SK-N-SH (cell line): ENCODE results near the gene CCSER1. TPM values are rescaled to one million over a fixed set of nuclear protein-coding genes. Genes with fewer than 3 reads are reported as not detected.
A peak's percentile ranks its signal among the peaks of the same experiment; 100 is the strongest.

Experiments
- CTCF ChIA-PET: fragments of 300-600, 350-600 bp; formaldehyde crosslinking; extraction: SDS; loops from one replicate; lab custom pipeline; 2021; lab: Yijun Ruan, JAX
- POLR2A ChIA-PET: fragments of 350-600 bp; sonication (Branson Sonifier 250); formaldehyde crosslinking; extraction: SDS; loops from one replicate; lab custom pipeline; 2020; ENCODE audit warnings: antibody characterized with exemption, inconsistent platforms; lab: Yijun Ruan, JAX
- DNase-seq: peaks from one replicate; pipeline ENCODE4 v3.0.0; 2012
- H2AFZ ChIP-seq: fragments of 200-600 bp; sonication (generic); 2 replicates; pipeline ENCODE4 v1.8.1; 2016; ENCODE audit warnings: antibody characterized with exemption, mild to moderate bottlenecking, low read depth
- H3F3A ChIP-seq: fragments of 200-600 bp; sonication (generic); replicated peaks from 2 replicates; pipeline ENCODE3; 2016; ENCODE audit warnings: antibody characterized with exemption, mild to moderate bottlenecking; ENCODE audit not compliant: insufficient read depth
- H3K27ac ChIP-seq, 2 experiments: fragments of 200-500 bp in 1 of 2; fragments of 200-600 bp in 1 of 2; sonication (Bioruptor generic) in 1 of 2; sonication (generic), shearing (Covaris generic) in 1 of 2; 2 replicates each; pipeline versions ENCODE4 v1.5.1 to v1.6.1; 2014 to 2016; ENCODE audit warnings: low read depth in 2 of 2, inconsistent platforms in 1 of 2, low read length in 1 of 2, mild to moderate bottlenecking in 1 of 2, mixed read lengths in 1 of 2
- H3K27me3 ChIP-seq: fragments of 200-600 bp; sonication (generic), shearing (Covaris generic); 2 replicates; pipeline ENCODE4 v1.6.1; 2016; ENCODE audit warnings: mixed run types; ENCODE audit not compliant: insufficient read depth
- H3K36me3 ChIP-seq, 2 experiments: fragments of 200-500 bp in 1 of 2; fragments of 200-600 bp in 1 of 2; sonication (Bioruptor generic) in 1 of 2; sonication (generic) in 1 of 2; replicated peaks in 1 of 2; 2 replicates each; pipeline versions ENCODE3 to v1.5.1; 2014 to 2016; ENCODE audit warnings: low read length in 1 of 2, mild to moderate bottlenecking in 1 of 2; ENCODE audit not compliant: insufficient read depth in 2 of 2, control insufficient read depth in 1 of 2
- H3K4me1 ChIP-seq, 2 experiments: fragments of 200-500 bp in 1 of 2; fragments of 200-600 bp in 1 of 2; sonication (Bioruptor generic) in 1 of 2; sonication (generic), shearing (Covaris generic) in 1 of 2; 2 replicates each; pipeline versions ENCODE4 v1.5.1 to v1.6.1; 2014 to 2016; ENCODE audit warnings: low read depth in 1 of 2, low read length in 1 of 2, mixed run types in 1 of 2; ENCODE audit not compliant: insufficient read depth in 2 of 2, control insufficient read depth in 1 of 2
- H3K4me2 ChIP-seq: fragments of 200-600 bp; sonication (generic), shearing (Covaris generic); 2 replicates; pipeline ENCODE4 v1.6.1; 2017; ENCODE audit warnings: mixed run types
- H3K4me3 ChIP-seq, 2 experiments: fragments of 200-500 bp in 1 of 2; fragments of 200-600 bp in 1 of 2; sonication (Bioruptor generic) in 1 of 2; sonication (generic), shearing (Covaris generic) in 1 of 2; 2 replicates each; pipeline versions ENCODE4 v1.5.1 to v1.8.1; 2014 to 2016; ENCODE audit warnings: low read depth in 2 of 2, inconsistent platforms in 1 of 2, low read length in 1 of 2, mild to moderate bottlenecking in 1 of 2, mixed read lengths in 1 of 2, moderate library complexity in 1 of 2
- H3K79me2 ChIP-seq: fragments of 200-600 bp; sonication (generic); 2 replicates; pipeline ENCODE4 v1.8.1; 2017; ENCODE audit warnings: mild to moderate bottlenecking; ENCODE audit not compliant: insufficient read depth
- H3K9ac ChIP-seq: fragments of 200-600 bp; sonication (generic); 2 replicates; pipeline ENCODE4 v1.6.1; 2017; ENCODE audit warnings: mixed run types
- H3K9me2 ChIP-seq: fragments of 200-600 bp; sonication (generic); 2 replicates; pipeline ENCODE4 v1.6.1; 2017; ENCODE audit warnings: mixed run types
- H3K9me3 ChIP-seq: fragments of 200-600 bp; sonication (generic); 2 replicates; pipeline ENCODE4 v1.6.1; 2017; ENCODE audit warnings: mixed run types, mild to moderate bottlenecking, moderate library complexity
- H4K20me1 ChIP-seq: fragments of 200-600 bp; sonication (generic); 2 replicates; pipeline ENCODE4 v1.6.1; 2017; ENCODE audit warnings: mild to moderate bottlenecking, mixed run types; ENCODE audit not compliant: insufficient read depth
- CHD2 ChIP-seq: fragments of 150-350 bp; IDR thresholded peaks from 2 replicates; pipeline ENCODE4 v1.6.1; 2018; ENCODE audit warnings: low read length; ENCODE audit not compliant: partially characterized antibody
- EP300 ChIP-seq, 2 experiments: IDR thresholded peaks; 2 replicates each; pipeline versions ENCODE4 v1.4.0 to v1.6.1; 2012; ENCODE audit warnings: borderline replicate concordance in 1 of 2, low read depth in 1 of 2, low read length in 1 of 2
- EZH2phosphoT487 ChIP-seq: fragments of 200-600 bp; sonication (generic); IDR thresholded peaks from 2 replicates; pipeline ENCODE4 v1.6.1; 2017; ENCODE audit warnings: low read depth, mixed run types, mild to moderate bottlenecking, antibody characterized with exemption, moderate library complexity, borderline replicate concordance
- FOSL2 ChIP-seq: IDR thresholded peaks from 2 replicates; pipeline ENCODE4 v1.4.0; 2012; ENCODE audit warnings: low read depth, mild to moderate bottlenecking, moderate library complexity, borderline replicate concordance
- FOXM1 ChIP-seq: IDR thresholded peaks from 2 replicates; pipeline ENCODE4 v1.4.0; 2012; ENCODE audit warnings: low read depth, mild to moderate bottlenecking
- GATA2 ChIP-seq: sonication (generic); formaldehyde crosslinking; IDR thresholded peaks from 2 replicates; pipeline ENCODE4 v1.5.0; 2020; ENCODE audit warnings: mild to moderate bottlenecking, missing genetic modification reagents
- IRF3 ChIP-seq: fragments of 150-350 bp; IDR thresholded peaks from 2 replicates; pipeline ENCODE4 v1.6.1; 2016; ENCODE audit warnings: mild to moderate bottlenecking, low read depth, low read length
- JUND ChIP-seq: IDR thresholded peaks from 2 replicates; pipeline ENCODE4 v1.4.0; 2012
- MEF2A ChIP-seq: IDR thresholded peaks from 2 replicates; pipeline ENCODE4 v1.4.0; 2012; ENCODE audit warnings: low read depth, borderline replicate concordance
- NFIC ChIP-seq: IDR thresholded peaks from 2 replicates; pipeline ENCODE4 v1.4.0; 2012; ENCODE audit warnings: borderline replicate concordance
- NRF1 ChIP-seq: IDR thresholded peaks from 2 replicates; pipeline ENCODE4 v1.6.1; 2012; ENCODE audit warnings: low read depth, mild to moderate bottlenecking, low read length
- PBX3 ChIP-seq: IDR thresholded peaks from 2 replicates; pipeline ENCODE4; 2012
- POLR2AphosphoS5 ChIP-seq: IDR thresholded peaks from 2 replicates; pipeline ENCODE4 v1.6.1; 2012; ENCODE audit warnings: low read depth, low read length
- RAD21 ChIP-seq: IDR thresholded peaks from 2 replicates; pipeline ENCODE4 v1.6.1; 2012; ENCODE audit warnings: mild to moderate bottlenecking, low read length
- RCOR1 ChIP-seq: fragments of 150-350 bp; IDR thresholded peaks from 2 replicates; pipeline ENCODE4 v1.6.1; 2017; ENCODE audit warnings: antibody characterized with exemption, low read length
- RFX5 ChIP-seq: IDR thresholded peaks from 2 replicates; pipeline ENCODE4 v1.6.1; 2012; ENCODE audit warnings: mild to moderate bottlenecking, improper control_type of control experiment, low read length
- RXRA ChIP-seq: IDR thresholded peaks from 2 replicates; pipeline ENCODE4 v1.4.0; 2012; ENCODE audit warnings: low read depth, mild to moderate bottlenecking, borderline replicate concordance
- SIN3A ChIP-seq: IDR thresholded peaks from 2 replicates; pipeline ENCODE4 v1.6.1; 2012; ENCODE audit warnings: low read depth, mild to moderate bottlenecking, low read length, moderate library complexity, borderline replicate concordance
- SMC3 ChIP-seq: IDR thresholded peaks from 2 replicates; pipeline ENCODE4 v1.6.1; 2012; ENCODE audit warnings: low read depth, low read length, improper control_type of control experiment
- TAF1 ChIP-seq: IDR thresholded peaks from 2 replicates; pipeline ENCODE4 v1.6.1; 2012; ENCODE audit warnings: low read depth, mild to moderate bottlenecking, low read length, moderate library complexity, borderline replicate concordance
- TCF12 ChIP-seq: IDR thresholded peaks from 2 replicates; pipeline ENCODE4 v1.4.0; 2012
- TEAD4 ChIP-seq: IDR thresholded peaks from 2 replicates; pipeline ENCODE4 v1.4.0; 2012; ENCODE audit warnings: mild to moderate bottlenecking, borderline replicate concordance; ENCODE audit not compliant: insufficient read depth
- USF1 ChIP-seq: IDR thresholded peaks from 2 replicates; pipeline ENCODE4 v1.4.0; 2012; ENCODE audit warnings: low read depth, borderline replicate concordance
- USF2 ChIP-seq: fragments of 150-350 bp; IDR thresholded peaks from 2 replicates; pipeline ENCODE4 v1.6.1; 2017; ENCODE audit warnings: antibody characterized with exemption, low read length, low read depth, borderline replicate concordance
- YY1 ChIP-seq: IDR thresholded peaks from 2 replicates; pipeline ENCODE4 v1.4.0; 2012; ENCODE audit warnings: low read depth, mild to moderate bottlenecking
- WGBS: methylation state at CpG from one replicate; pipeline ENCODE4 v1.1.6; 2017; ENCODE audit warnings: low lambda C conversion rate; 5-methylcytosine and 5-hydroxymethylcytosine counted together
- polyA plus RNA-seq, 3 experiments: library from polyadenylated mRNA; depleted of rRNA; stranded (reverse); fragments of >200 nt; gene quantifications; 2 replicates each; pipeline ENCODE4 v1.2.3, GENCODE V29; 2012
- TF ChIP-seq, protein P1 (sequence below): fragments of 200-600 bp; sonication (generic); IDR thresholded peaks from 2 replicates; pipeline ENCODE4 v1.6.1; 2017; ENCODE audit warnings: antibody characterized with exemption, mild to moderate bottlenecking, moderate library complexity
- TF ChIP-seq, protein P2 (sequence below): IDR thresholded peaks from 2 replicates; pipeline ENCODE4 v1.4.0; 2012; ENCODE audit warnings: low read depth

Gene CCSER1
- polyA plus RNA-seq, 1 of the 3 experiments (the other 2 are of a cell fraction): 0.05 TPM

DNA sequence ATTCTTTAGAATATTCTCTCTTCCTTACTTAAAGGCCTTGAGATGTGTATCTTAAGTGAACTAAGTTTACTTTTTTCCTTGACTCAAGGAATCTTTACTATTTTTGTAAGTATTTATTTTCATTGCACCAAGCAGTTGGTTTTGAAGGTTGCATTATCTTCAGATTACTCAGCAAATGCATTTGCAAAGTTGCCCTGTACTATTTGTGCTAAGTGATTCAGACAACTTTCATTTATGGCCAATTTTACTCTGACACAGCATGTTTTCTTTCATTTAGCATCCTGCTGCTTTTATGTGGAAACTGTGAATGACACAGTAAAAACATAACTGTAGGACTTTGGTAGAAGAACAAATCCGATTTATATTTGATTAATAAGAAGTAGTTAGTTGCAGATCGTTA is 191.0 kb downstream of the CCSER1 start:
- Histone ChIP-seq H3K9me2 (no peaks in the 10 kb centered on the region), H3K79me2 (no peaks in the 10 kb centered on the region), H3K9ac (peak overlapping the region; percentile 60), H4K20me1 (no peaks in the 10 kb centered on the region), H3K27me3 (no peaks in the 10 kb centered on the region), H2AFZ (peak overlapping the region; percentile 33; the same call in 1 of the 2 replicates), H3K9me3 (no peaks in the 10 kb centered on the region), H3K4me2 (peak overlapping the region; percentile 38), H3K36me3 (no peaks in the 10 kb centered on the region), H3F3A (peaks cover 34% of the 10 kb centered on the region), H3K27ac (peak overlapping the region; percentile 66 to 97; a peak in 3 of 4 replicates), H3K4me3 (peak overlapping the region in 1 of 2 experiments; percentile 18; a peak in 1 of 4 replicates), H3K4me1 (peaks cover 0 to 20% of the 10 kb centered on the region in 2 experiments; a peak in 3 of 4 replicates)
- POLR2A ChIA-PET: no interaction called here
- CTCF ChIA-PET: no interaction called here
- 54% methylated on average over 2 of the region's 2 CpGs for WGBS
- no peak for DNase-seq
- TF ChIP-seq NFIC: no peak
- TF ChIP-seq GATA2 (CRISPR knock-in tag): no peak
- TF ChIP-seq RXRA: no peak
- peak; percentile 41; the same call in 1 of the 2 replicates for TF ChIP-seq TCF12
- no peak for TF ChIP-seq USF1
- no peak for TF ChIP-seq POLR2AphosphoS5
- TF ChIP-seq NRF1: no peak
- TF ChIP-seq RAD21: no peak
- TF ChIP-seq, protein P1, sequence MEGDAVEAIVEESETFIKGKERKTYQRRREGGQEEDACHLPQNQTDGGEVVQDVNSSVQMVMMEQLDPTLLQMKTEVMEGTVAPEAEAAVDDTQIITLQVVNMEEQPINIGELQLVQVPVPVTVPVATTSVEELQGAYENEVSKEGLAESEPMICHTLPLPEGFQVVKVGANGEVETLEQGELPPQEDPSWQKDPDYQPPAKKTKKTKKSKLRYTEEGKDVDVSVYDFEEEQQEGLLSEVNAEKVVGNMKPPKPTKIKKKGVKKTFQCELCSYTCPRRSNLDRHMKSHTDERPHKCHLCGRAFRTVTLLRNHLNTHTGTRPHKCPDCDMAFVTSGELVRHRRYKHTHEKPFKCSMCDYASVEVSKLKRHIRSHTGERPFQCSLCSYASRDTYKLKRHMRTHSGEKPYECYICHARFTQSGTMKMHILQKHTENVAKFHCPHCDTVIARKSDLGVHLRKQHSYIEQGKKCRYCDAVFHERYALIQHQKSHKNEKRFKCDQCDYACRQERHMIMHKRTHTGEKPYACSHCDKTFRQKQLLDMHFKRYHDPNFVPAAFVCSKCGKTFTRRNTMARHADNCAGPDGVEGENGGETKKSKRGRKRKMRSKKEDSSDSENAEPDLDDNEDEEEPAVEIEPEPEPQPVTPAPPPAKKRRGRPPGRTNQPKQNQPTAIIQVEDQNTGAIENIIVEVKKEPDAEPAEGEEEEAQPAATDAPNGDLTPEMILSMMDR: no peak
- TF ChIP-seq FOSL2: peak; percentile 48; the same call in 1 of the 2 replicates
- TF ChIP-seq PBX3: peak; percentile 78
- no peak for TF ChIP-seq EZH2phosphoT487
- TF ChIP-seq CHD2: no peak
- TF ChIP-seq EP300 (IDR thresholded peaks at IDR 0.05; ENCODE audit: borderline replicate concordance in 1 of 2, low read depth in 1 of 2, low read length in 1 of 2): peak in 1 of 2 experiments; percentile 19; a peak in 1 of 4 replicates
- TF ChIP-seq JUND: peak; percentile 34; the same call in 1 of the 2 replicates
- no peak for TF ChIP-seq IRF3
- TF ChIP-seq SMC3: no peak
- TF ChIP-seq TEAD4: no peak; the same call in 1 of the 2 replicates
- TF ChIP-seq YY1: no peak
- no peak for TF ChIP-seq TAF1
- no peak for TF ChIP-seq SIN3A
- TF ChIP-seq, protein P2, sequence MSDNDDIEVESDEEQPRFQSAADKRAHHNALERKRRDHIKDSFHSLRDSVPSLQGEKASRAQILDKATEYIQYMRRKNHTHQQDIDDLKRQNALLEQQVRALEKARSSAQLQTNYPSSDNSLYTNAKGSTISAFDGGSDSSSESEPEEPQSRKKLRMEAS: no peak
- TF ChIP-seq RFX5: no peak
- peak; percentile 54; the same call in 1 of the 2 replicates for TF ChIP-seq MEF2A
- TF ChIP-seq FOXM1: no peak
- TF ChIP-seq USF2: no peak
- TF ChIP-seq RCOR1: no peak
